ENCODE measurements around the gene ANXA6.

ANXA6 gene

DNA sequence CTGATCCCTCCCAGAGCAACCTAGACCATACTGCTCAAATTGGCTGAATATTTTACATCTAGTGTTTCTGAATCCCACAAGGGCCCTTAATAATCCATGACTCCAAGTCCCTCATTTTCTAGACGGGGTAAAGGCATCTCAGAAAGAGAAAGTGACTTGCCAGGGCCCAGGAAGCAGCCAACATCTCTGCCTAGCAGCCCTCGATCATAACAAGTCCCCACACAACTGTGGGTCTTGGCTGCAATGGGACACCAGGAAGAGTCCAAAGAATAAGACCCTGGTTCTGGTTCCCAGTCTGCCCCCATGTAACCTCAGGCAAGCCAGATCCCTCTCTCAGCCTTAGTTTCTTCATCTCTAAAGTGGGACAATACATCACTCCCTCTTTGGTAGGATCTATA is 6.3 kb downstream of the ANXA6 start:
- DNase-seq: no peak

DNA sequence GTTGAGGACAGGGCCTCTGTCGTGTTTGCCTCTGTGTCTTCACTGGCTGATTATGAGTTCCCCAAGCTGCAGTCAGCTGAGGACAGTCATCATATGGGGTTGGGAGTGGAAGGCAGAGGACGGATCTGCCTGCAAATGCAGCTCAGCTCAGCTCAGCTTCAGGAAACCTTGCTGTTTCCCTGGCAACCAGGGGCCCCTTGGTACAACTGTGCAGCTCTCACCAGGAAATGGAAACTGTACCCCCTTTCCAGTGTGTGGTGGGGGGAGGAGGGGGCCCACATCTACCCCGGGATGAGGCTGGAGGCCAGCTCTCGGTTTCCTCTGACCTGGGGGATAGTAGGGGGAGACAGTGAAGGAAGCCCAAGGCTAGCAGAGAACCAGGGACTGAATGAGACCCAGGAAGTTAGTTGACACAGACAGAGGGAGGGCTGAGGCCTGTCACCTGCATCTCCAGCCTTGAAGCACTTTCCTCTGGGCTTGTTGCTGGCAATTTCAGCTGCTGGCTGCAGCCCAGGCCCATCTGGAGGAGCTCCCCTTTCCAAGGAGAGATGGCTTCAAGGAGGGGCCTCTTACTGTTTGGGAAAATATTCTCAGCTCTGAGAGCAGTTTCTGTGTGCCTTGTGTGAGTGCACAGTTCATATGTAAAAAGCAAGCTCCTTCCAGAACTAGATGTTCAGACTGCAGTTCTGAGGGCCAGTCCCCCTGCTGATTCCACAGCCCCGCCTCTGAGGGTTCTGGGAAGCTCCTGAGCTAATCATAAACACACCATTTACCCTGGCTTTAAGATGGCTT is 6.9 kb downstream of the ANXA6 start:
- no peak for DNase-seq

DNA sequence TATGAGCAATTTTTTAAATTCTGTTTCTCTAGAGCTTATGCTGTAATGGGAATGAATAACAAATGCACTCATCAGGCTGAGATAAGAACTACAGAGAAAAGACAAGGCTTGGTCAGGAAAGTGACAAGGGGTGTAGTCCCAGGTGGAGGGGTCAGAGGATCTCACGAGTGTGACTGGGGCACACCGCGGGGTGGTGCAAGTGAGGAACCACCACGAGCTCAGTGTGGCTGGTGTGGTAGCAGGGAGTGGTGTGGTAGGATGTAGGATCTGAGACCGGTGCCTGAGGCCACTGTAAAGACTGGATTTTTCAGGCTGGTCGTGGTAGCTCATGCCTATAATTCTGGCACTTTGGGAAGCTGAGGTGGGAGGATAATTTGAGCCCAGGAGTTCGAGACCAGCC is 9.0 kb downstream of the ANXA6 start:
- no peak for DNase-seq

DNA sequence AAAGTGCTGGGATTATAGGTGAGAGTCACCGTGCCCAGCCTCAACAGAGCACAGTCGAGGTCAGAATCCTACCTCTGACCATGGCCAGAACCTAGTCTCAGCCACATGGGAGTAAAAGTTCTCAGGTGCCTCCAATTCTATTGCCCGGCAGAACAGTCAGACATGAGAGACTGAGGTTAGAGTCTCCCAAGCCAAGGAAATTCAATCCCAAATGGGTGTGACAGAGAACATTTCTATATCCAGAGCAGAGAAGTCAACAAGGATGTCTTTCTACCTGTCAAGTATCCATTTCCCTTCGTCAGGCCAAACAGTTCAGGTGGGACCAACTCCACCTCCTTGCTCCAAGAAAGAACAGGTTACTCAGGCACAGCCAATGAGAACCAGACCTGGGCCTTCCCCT is 10.5 kb downstream of the ANXA6 start:
- no peak for DNase-seq

DNA sequence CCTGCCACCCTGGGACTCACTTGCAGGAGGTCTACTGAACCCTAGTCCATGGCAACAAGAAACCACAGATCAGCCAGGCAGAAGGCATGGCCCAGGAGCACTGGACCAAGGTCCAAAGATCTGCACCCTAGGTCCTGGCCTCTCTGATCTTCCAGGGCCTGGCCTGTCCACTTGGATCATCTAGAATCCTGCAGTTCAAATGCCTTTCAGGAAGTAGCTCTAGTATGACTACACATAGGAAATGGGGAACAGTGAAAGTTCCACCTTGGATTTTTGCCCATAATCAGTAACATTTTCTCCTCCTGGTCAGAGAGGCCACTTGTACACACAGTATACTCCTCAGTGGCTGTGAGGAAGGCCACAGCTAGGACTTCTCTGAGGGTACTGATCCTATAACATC is 11.5 kb downstream of the ANXA6 start:
- no peak for DNase-seq

DNA sequence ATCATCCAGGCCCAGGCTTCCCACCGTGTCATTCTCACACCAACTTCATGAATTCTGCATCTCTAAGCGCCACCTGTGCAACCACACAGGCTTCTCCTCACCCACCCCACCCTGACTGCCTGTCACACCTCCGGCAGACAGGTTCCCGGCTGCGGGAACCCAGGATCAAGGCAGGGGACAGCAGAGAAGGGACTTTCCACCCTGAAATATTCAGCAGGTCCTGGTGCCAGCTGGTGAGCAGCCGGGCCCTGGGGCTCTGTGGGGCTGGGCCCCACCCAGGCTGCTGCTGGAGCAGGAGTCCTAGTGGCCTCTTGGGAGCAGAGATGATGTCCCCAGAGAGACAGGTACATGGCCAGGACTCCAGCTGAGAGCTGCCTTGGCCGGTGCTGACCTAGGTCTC is 12.7 kb downstream of the ANXA6 start:
- DNase-seq: no peak

DNA sequence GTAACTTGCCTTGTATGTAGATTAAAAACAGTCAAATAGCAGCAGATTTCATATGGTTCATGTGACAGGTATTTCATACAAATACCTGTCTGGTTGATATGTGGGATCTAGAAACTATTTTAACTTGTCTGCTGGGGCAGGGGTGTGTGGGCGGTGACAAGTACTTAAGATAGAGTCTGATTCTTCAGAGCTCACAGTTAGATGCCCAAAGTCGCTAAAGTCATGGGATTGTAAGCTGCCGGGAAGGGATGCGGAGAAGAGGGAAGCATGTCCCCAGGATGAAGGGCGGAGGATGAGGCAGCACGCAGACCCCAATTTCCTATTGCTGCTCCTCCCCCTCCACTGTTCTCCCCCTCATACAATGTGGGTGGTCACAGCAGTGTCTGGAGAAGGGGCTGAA is 13.3 kb downstream of the ANXA6 start:
- DNase-seq: no peak

DNA sequence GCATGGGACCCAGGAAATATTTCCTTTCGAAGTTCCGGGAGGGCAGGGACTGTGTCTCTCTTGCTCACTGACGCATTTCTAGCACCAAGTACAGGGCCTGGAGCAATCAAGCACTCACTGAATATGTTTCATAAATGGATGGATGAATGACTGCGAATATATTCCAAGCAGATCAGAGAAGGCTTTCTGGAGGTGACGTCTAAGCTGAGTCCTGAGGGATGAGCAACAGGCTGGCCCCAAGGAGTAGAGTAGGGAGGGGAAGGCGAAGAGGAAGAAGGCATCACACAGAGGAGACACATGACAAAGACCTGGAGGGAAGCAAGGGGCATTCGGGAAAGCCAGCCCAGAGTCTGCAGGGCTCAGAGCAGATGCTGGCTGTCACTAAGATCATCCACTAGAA is 13.9 kb downstream of the ANXA6 start:
- no peak for DNase-seq

DNA sequence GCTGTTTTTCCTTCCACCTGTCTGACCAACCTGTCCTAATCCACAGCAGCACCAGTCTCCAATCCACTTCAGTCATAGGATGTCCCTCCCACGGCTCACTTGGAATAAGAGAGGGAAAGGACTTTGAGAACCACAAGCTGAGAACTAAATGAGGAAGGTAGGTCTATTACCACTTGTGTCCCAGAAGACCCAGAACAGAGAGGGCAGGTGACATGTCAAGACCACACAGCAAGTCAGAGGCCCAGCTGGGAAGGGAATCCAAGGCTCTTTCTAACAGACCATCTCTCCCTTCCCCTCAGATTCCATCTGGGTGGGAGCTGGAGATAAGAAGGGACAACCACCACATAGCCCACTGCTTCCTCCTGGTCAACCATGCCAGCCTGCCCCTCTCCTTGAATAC is 14.6 kb downstream of the ANXA6 start:
- no peak for DNase-seq

DNA sequence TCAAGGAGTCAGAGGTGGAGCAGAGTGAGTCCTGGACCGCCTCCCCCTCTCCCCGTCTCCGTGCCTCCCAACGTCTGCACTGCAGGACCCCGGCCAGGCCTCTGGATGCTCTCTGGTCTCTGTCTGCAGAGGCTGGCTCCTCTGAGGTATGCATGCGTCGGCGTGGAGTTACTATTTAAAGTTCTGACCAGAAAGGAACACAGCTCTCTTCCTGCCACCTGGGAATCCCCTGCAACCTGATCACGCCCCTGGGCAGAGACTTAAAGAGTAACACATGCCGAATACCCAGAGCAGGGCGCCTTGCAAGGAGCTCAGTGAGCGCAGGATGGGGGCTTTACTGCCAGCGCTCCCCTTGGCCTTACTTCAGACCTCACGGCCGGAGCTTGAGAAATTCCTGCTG is 16.0 kb downstream of the ANXA6 start:
- no peak for DNase-seq

DNA sequence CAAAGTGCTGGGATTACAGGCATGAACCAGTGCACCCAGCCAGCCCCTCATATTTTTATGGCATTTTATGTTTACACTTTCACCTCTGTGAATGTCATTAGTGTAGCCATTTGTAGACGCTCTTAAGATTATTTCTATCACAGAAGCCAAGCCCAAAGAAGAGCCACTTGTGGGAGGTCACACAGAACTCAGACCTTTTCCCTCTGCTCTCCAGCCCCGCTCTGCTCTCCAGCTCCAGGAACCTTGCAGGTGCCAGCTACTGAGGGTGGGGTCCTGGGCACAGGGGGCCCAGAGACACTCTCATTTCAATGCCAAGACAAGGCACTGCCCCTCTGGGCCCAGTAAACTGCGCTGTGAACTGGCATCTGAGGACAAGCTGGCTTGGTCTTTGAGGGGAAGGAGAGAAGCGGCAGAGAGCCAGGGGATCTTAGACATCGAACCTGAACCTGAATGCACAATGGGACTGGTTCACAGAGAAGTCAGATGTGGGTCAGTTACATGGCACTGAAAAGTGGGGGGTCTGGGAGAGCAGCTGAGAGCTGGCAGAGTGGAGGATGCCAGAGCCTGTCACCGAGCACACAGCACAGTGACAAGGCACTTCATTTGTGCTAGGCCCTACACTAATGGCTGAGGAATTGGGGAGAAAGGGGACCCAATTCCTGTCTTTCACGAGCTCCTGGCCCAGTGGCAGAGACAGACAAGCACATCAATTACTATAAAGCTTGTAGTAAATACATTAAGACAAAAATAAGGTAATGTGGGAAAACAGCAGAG is 16.7 kb downstream of the ANXA6 start:
- no peak for DNase-seq

DNA sequence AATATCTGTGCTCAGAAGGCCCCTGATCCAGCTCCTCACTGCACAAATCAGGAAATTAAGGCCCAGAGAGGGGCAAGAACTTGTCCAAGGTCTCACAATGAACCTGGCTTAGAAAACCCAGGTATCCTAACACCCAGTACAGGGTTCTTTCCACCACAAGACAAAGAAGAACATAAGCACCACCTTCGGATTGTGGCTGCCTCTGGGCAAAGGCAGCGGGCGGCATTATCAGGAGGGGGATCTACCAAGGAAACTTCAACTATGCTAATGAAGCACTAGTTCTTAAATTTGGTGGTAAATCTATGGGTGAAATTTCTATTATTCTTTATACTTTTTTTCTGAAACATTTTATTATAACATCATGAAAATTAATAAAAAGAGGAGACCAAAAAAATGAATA is 17.9 kb downstream of the ANXA6 start:
- DNase-seq: no peak

DNA sequence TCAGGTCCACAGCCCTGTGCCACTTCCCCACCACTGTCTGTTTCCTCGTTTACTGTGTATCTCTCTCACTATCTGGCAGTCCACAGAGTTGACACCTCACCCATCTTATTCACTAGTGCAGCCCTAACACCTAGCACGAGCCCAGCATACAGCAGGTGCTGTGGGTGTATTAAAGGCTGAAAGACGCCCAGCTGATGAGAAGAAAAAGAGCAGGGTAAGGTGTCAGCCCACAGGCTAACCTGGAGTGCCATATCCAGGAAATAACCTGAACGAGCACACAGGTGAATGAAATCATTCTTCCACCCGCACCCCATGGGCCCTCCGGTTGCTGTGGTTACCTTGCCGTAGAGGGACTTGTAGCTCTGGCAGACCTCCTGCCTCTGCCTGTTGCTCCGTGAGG is 18.6 kb downstream of the ANXA6 start:
- DNase-seq: no peak

DNA sequence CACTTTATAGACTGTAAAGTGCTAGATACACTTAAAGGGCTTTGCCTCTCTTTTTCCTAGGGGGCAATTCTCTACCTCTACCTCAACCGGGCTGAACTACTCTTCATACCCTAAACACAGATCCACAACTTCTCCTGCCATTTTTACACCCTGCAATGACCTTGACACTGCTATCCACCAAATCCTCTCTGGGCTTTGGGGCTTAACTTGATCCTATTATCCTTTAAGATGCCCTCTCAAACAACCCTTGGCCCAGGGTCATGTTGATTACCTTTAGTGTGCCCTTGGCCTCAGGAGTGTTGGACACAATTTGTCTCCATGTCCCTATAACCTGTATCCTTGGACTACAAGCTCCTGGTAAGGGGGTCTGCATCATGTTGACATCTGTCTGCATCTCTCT is 19.5 kb downstream of the ANXA6 start:
- no peak for DNase-seq

DNA sequence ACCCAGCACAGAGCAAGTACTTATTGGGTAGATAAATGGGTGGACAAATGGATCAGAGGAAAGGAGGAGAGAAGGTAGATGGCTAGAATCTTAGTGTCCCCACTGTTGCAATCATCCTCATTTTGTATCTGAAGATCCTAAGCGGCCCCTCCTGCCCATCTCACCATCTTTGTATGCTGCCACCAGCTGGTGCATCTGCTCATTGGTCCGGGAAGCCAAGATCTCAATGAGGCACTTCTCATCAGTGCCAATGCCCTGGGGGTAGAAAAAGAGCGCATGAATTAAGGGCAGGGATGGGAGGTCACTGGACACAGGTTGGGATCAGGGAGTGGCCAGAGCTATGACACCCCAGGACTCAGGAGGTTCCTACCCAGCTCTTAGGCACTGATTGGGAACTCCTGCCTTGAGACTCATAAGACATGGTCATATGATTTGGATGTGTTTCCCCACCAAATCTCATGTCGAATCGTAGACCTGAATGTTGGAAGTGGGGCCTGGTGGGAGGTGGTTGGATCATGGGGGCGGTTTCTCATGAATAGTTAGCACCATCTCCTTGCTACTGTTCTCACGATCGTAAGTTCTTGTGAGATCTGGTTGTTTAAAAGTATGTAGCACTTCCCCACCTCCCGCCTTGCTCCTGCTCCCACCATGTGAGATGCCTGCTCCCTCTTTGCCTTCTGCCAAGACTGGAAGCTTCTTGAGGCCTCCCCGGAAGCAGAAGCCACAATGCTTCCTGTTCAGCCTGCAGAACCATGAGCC is 20.3 kb downstream of the ANXA6 start:
- DNase-seq: no peak

DNA sequence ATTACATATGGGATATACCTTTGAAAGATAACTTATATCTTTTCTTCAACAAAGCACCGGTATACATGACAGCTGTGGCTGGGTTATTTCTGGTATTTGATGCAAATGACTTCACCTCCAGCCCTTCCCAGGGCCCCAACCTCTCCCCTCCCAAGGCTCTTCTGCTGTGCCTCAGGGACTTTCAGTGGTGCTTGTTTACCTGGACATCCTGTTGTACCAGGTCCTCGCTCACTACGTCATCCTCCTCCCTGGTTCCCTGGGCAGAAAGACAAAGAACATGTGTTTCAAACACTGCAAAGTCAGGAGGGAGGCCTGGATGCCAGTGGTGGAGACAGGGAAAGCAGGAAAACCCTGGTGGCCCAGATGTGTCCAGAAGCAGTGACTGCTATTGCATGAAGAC is 23.4 kb downstream of the ANXA6 start:
- no peak for DNase-seq

DNA sequence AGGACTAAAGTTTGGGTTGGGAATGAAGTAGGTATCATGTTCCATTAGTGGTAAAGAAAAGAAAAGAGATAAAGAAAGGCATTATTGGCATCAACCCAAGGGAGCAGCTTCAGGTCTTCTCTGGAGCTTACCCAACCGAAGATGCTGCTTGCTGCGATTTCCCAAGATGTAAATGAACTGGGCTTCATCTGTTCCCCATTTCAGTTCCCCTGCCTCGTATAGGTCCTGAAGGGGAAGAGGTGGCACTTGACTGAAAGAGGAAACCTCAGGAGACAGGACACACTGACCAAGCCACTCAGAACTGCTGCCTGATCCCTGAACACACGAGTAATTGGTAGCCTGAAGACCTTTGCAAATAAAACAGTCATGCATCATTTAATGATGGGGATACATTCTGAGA is 24.6 kb downstream of the ANXA6 start:
- no peak for DNase-seq

DNA sequence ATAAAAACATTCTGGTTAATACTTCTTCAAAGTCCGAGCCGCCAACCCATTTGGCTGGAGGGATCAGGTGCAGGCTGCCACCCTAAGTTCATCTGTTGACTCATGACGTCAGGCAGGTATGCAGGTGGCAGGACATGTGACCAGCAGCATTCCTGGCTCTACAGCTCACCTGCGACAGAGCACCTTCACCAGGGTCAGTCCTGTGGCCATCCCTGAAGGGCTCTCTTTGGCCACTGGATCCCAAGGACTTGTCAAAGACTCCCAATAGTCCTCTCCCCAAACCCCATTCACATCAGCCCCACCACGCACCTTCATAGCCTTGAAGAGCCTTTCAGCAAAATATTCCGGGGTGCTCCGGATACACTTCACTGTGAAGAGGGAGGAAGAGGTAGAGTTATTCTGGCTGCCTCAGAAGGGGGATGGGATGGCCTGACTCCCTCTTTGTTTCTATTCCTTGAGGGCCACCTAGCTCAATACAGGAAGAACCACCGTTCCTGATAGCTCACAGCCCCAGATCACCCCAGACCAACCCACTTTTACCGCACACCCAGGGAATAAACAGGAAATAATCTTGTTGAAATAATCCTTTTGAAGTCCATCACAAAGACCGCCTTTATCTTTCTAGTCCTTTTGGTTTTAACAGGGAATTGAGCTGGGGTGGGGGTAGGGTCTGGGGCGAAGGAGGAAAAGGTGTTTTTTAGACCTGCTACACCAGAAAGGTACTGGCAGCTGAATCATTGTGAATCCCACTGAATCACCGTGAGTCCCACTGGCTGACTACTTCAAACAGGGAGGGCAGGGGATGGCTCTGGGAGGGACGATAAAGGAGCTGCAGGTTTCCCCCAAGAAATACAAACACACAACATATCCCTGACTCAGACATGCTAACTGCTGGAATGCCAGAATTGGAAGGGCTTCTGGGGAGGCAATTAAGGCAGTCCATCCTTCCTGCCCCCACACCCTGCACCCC is 26.4 kb downstream of the ANXA6 start:
- no peak for DNase-seq

DNA sequence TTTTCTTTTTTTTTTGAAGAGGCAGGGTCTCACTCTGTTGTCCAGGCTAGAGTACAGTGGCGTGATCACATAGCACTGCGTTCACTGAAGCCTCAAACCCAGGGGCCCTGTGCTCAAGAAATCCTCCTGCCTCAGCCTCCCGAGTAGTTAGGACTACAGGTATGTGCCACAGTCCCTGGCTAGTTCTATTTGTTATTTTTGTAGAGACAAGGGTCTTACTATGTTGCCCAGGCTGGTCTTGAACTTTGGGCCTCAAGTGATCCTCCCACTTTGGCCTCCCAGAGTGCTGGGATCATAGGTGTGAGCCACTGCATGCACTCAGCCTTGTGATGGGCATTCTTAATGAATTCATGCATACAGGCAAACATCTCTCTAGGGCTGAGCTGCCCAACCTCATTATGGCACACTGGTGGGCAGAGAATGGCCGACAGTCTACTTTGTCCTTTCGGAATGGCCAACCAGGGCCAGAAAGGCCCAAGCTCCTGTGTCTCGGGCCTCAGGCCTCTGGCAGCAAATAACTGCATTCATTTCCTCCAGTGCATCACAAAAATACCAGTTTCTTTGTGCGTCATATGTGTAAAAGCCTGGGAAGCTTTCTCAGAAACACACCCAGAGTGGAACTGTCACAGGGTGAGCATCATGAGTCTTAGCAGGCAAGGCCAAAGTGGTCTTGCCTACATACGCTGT is 27.2 kb downstream of the ANXA6 start:
- no peak for DNase-seq

DNA sequence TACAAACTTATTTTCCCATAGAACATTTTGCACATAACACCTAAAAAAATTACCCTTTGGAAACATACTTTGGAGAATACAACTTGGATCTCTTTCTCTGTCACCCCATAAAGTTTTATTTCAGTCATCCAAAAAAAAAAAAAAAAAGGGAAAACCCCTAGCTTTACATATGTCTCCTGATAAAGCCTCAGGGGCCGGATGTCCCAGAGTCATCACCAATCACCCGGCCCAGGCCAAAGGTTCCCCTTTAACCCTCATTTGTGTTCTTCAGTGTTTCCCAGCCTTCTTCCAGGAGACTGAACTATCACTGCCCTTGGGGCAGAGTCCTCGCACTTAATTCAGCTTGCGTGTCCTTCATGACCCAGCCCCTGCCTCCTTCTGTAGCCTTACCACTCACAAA is 28.8 kb downstream of the ANXA6 start:
- DNase-seq: no peak

DNA sequence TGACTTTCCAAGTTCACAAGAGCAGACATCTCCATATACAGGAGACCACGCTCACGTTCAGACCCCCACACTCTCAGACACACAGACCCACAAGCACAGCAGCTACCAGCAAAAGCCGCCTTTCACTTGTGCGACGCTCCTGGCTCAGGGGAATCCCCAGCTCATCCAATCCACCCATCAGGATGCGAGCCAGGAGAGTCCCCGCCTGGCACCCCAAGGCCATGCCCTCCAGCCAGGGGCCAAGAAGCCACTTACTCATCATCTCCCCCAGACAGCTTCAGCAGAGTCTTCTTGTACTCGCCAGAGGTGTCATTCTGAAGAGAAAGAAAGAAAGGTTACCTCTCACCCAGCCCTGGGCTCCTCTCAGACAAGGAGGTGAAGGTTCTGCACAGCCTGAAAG is 29.7 kb downstream of the ANXA6 start:
- DNase-seq: no peak

DNA sequence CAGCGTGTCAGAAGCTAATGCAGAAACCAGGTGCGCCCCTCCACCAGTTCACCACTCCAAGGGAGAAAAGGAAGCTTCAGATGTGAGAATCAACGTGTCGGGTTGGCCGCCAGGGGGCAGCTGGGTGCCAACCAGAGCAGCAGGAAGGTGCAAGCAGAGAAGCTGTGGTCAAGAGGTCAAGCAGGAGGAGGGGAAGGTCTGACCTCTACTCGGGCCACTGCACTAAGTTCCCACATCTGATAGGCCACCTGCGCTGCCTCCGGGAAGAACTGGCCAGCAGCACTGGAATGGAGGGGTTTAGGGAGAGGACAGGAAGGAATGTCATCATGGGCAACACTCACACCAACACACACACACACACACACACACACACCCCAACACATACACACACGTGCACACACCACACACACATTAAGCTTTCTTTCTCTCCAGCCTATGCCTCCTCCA is 31.4 kb downstream of the ANXA6 start:
- DNase-seq: peak in 1 of 2 experiments; percentile 22

Measured in NCI-H1930 (cell line).